ENCODE measurements around the gene ATP13A2. TPM values are rescaled to one million over a fixed set of nuclear protein-coding genes. Genes with fewer than 3 reads are reported as not detected.

ATP13A2 gene
- polyA plus RNA-seq, 3 donors = 17.6 to 37.8 (median 19.5) TPM

- Histone ChIP-seq H3K4me3 (replicated peaks in 1 of 3; ENCODE audit: low read depth in 2 of 3, low read length in 3 of 3) (no peak overlapping the region), H3K9me3 (replicated peaks in 1 of 2; ENCODE audit: control insufficient read depth in 1 of 2, insufficient read depth in 1 of 2, low read length in 2 of 2) (no peaks in the 10 kb centered on the region), H2AFZ (ENCODE audit: insufficient read depth, low read depth, low read length, poor library complexity, severe bottlenecking) (no peak overlapping the region), H3K4me1 (ENCODE audit: control insufficient read depth in 1 of 2, insufficient read depth in 2 of 2, low read length in 2 of 2) (no peaks in the 10 kb centered on the region), H3K4me2 (replicated peaks; ENCODE audit: extremely low read depth, low read length, poor library complexity, severe bottlenecking) (no peak overlapping the region), H3K36me3 (replicated peaks in 1 of 2; ENCODE audit: control insufficient read depth in 1 of 2, insufficient read depth in 2 of 2, low read length in 2 of 2) (peaks cover 4% of the 10 kb centered on the region in 2 donors), H3K27me3 (ENCODE audit: control insufficient read depth in 2 of 2, insufficient read depth in 2 of 2, low read length in 2 of 2) (no peaks in the 10 kb centered on the region), H3K9ac (ENCODE audit: insufficient read depth, low read length, poor library complexity, severe bottlenecking) (no peak overlapping the region), H4K20me1 (ENCODE audit: insufficient read depth, low read length) (no peaks in the 10 kb centered on the region), H3K27ac (ENCODE audit: low read depth in 1 of 2, low read length in 2 of 2) (no peak overlapping the region), H3K79me2 (ENCODE audit: insufficient read depth, low read length) (no peaks in the 10 kb centered on the region)
- H3K27ac Mint-ChIP-seq = peak overlapping the region in 1 of 7 donors; percentile 35
- no peak for TF ChIP-seq CTCF (IDR thresholded peaks at IDR 0.05)
- DNase-seq = no peak
- H3K4me3 Mint-ChIP-seq = no peak overlapping the region
- peaks cover 0 to 2% (median 1%) of the 10 kb centered on the region in 3 donors for H3K27me3 Mint-ChIP-seq (ENCODE audit: low read depth in 3 of 3)
- no peaks in the 10 kb centered on the region for H3K9me3 Mint-ChIP-seq
- no peaks in the 10 kb centered on the region for H3K4me1 Mint-ChIP-seq
- intact Hi-C loops (cut with micrococcal nuclease) = no loop called here
- 80% methylated on average over 1 of the region's 3 CpGs for WGBS (ENCODE audit: insufficient coverage)
- H3K36me3 Mint-ChIP-seq = peaks cover 15 to 17% of the 10 kb centered on the region in 2 donors
Measured at GRCh38 chr1:16968372-16968771, 43.4 kb downstream of the ATP13A2 start.

GRCh38 chr1:16967962-16968361 lies 43.8 kb downstream of the ATP13A2 start:
- no peaks in the 10 kb centered on the region for H4K20me1 ChIP-seq (ENCODE audit: insufficient read depth, low read length)
- no peak overlapping the region for H3K9ac ChIP-seq (ENCODE audit: insufficient read depth, low read length, poor library complexity, severe bottlenecking)
- no peak overlapping the region for H3K4me3 ChIP-seq (replicated peaks in 1 of 3; ENCODE audit: low read depth in 2 of 3, low read length in 3 of 3)
- H3K36me3 ChIP-seq (replicated peaks in 1 of 2; ENCODE audit: control insufficient read depth in 1 of 2, insufficient read depth in 2 of 2, low read length in 2 of 2) = peaks cover 4% of the 10 kb centered on the region in 2 donors
- Mint-ChIP-seq H3K9me3 (no peaks in the 10 kb centered on the region), H3K27ac (no peak overlapping the region), H3K4me3 (no peak overlapping the region), H3K4me1 (no peaks in the 10 kb centered on the region), H3K27me3 (ENCODE audit: low read depth in 3 of 3) (peaks cover 0 to 2% (median 1%) of the 10 kb centered on the region in 3 donors), H3K36me3 (peaks cover 17% of the 10 kb centered on the region in 2 donors)
- TF ChIP-seq CTCF (IDR thresholded peaks at IDR 0.05) = no peak
- H3K9me3 ChIP-seq (replicated peaks in 1 of 2; ENCODE audit: control insufficient read depth in 1 of 2, insufficient read depth in 1 of 2, low read length in 2 of 2) = no peaks in the 10 kb centered on the region
- no peak overlapping the region for H3K4me2 ChIP-seq (replicated peaks; ENCODE audit: extremely low read depth, low read length, poor library complexity, severe bottlenecking)
- 98% methylated on average over 20 of the region's 21 CpGs for WGBS (ENCODE audit: insufficient coverage)
- intact Hi-C loops (cut with micrococcal nuclease) = no loop called here
- DNase-seq = no peak
- H3K27ac ChIP-seq (ENCODE audit: low read depth in 1 of 2, low read length in 2 of 2) = no peak overlapping the region
- H3K79me2 ChIP-seq (ENCODE audit: insufficient read depth, low read length) = no peaks in the 10 kb centered on the region
- H3K4me1 ChIP-seq (ENCODE audit: control insufficient read depth in 1 of 2, insufficient read depth in 2 of 2, low read length in 2 of 2) = no peaks in the 10 kb centered on the region
- no peak overlapping the region for H2AFZ ChIP-seq (ENCODE audit: insufficient read depth, low read depth, low read length, poor library complexity, severe bottlenecking)
- H3K27me3 ChIP-seq (ENCODE audit: control insufficient read depth in 2 of 2, insufficient read depth in 2 of 2, low read length in 2 of 2) = no peaks in the 10 kb centered on the region
